GM12891 (cell line): Measurements from ENCODE around the gene MAP2K2.

Experiments used
- PAX5 ChIP-seq: IDR thresholded peaks from 2 replicates; pipeline ENCODE4 v1.6.1; 2011; ENCODE audit warnings: low read length, moderate library complexity, mild to moderate bottlenecking; ENCODE audit not compliant: insufficient read depth, severe bottlenecking
- POLR2A ChIP-seq: IDR thresholded peaks from 2 replicates; pipeline ENCODE4 v1.6.1; 2011; ENCODE audit warnings: low read depth, low read length, control low read depth
- POLR2AphosphoS5 ChIP-seq: IDR thresholded peaks from 2 replicates; pipeline ENCODE4 v1.6.1; 2011; ENCODE audit warnings: low read depth, low read length, control low read depth
- POU2F2 ChIP-seq: IDR thresholded peaks from 2 replicates; pipeline ENCODE4 v1.6.1; 2011; ENCODE audit warnings: low read depth, mild to moderate bottlenecking, control low read depth, low read length, moderate library complexity
- SPI1 ChIP-seq: IDR thresholded peaks from 2 replicates; pipeline ENCODE4 v1.6.1; 2011; ENCODE audit warnings: low read depth, low read length, control low read depth
- TAF1 ChIP-seq: IDR thresholded peaks from 2 replicates; pipeline ENCODE4 v1.6.1; 2011; ENCODE audit warnings: low read depth, low read length, control low read depth

GRCh38 chr19:4075373-4075772 is 48.5 kb downstream of the MAP2K2 start:
- TF ChIP-seq POLR2AphosphoS5, result no peak
- TF ChIP-seq POLR2A, result no peak
- TF ChIP-seq PAX5, result no peak
- TF ChIP-seq TAF1, result no peak
- TF ChIP-seq SPI1, result no peak
- no peak for TF ChIP-seq POU2F2
